Measurements from ENCODE around the gene OSGEP. TPM values are rescaled to one million over a fixed set of nuclear protein-coding genes. Genes with fewer than 3 reads are reported as not detected.
A peak's percentile ranks its signal among the peaks of the same experiment; 100 is the strongest.

Gene OSGEP
- total RNA-seq, 2 experiments from 2014 or later: 58.5 to 59.8 TPM

DNA sequence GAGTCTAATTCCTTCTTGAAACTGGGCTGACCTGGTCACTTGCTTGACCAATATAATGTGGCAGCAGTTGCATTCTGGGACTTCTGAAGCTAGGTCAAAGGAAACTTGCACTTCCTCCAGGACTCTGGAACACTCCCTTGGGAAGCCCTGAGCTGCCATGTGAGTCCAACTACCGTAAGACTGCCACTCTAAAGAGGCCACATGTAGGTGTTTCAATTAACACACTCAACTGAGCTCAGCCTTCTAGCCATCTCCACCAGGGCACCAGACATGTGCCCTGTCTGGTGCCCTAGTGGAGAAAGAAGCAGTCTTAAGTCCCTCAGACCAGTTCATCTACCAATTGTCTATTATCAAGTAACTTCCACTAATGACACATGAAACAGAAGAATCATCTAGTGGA, 35.2 kb downstream of the OSGEP start:
- Mint-ChIP-seq H3K36me3 (ENCODE audit: low read depth) (no peaks in the 10 kb centered on the region), H3K27me3 (no peaks in the 10 kb centered on the region), H3K9me3 (no peaks in the 10 kb centered on the region), H3K27ac (no peak overlapping the region), H3K4me3 (no peak overlapping the region), H3K4me1 (peaks cover 15% of the 10 kb centered on the region)
- POLR2A ChIA-PET: no interaction called here
- CTCF ChIA-PET: interaction anchor here (1.1 to 1.3 kb wide), 2 partner anchors 9 to 24 kb away, joined by 3 read pairs; no protein-coding TSS in a partner anchor
- DNase-seq: no peak

DNA sequence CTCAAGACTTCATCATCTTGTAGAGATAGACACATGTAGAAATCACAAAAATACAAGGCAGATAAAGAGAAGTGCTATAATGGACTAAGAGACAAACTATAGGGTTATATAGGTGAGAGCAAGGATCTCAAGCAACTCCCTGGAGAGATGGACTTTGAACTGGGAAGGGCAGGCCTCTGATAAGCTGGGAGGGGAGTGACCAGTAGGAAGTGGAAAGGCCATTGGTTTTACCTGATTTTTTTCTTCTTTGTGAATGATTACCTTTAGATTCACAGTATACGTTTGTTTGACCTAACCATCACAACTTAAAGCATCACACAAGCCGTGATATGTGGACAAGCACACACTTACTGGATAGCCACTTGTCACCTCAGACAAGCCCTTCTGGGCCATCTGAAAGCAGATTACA, 36.1 kb downstream of the OSGEP start:
- Mint-ChIP-seq H3K27me3 (no peaks in the 10 kb centered on the region), H3K4me3 (no peak overlapping the region)
- POLR2A ChIA-PET: no interaction called here

DNA sequence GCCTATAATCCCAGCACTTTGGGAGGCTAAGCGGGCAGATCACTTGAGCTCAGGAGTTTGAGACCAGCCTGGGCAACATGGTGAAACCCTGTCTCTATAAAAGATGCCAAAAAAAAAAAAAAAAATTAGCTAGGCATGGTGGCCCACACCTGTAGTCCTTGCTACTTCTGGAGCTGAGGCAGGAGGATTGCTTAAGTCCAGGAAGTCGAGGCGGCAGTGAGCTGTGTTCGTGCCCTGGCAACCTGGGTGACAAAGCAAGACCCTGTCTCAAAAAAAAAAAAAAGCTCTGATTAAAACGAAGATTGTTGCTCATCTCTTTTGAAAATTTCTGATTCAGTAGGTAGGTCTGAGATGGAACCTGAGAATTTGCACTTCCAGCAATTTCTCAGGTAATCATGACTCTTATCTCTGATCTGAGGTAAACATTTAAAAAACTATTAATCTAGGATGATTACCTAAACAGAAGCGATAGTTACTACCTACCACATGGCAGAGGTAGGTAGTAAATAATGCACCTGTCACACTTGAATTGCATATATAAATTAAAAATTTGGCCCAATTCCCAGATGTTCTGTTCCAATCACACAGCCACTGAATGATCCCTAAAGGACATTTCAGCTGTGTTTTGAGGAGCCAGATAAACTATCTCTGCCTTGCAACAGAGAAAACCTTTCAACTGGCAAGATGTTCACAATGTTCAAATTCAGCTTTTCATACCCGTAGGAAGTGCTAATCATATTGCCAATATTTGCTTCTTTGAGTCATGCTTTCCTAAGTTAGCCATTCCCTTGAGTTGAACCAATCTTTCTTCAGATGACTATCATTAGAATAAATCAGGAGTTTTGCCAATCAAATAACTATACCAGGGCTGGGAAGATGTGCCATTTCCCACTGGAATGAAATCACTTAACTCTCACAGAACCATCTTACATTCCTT, 37.1 kb downstream of the OSGEP start:
- POLR2A ChIA-PET: interaction anchor here (0.6 kb wide), 4 partner anchors 16 to 187 kb away, joined by 3 to 5 read pairs (median 3); partner anchors contain the start of gene PARP2
- Mint-ChIP-seq H3K4me1 (peaks cover 23% of the 10 kb centered on the region), H3K4me3 (no peak overlapping the region)

More for the DNA sequence above, 36.1 kb downstream of the OSGEP start:
- DNase-seq: no peak
- H3K36me3 Mint-ChIP-seq (ENCODE audit: low read depth): no peaks in the 10 kb centered on the region
- CTCF ChIA-PET: interaction anchor here (1.3 kb wide), 1 partner anchor 25 kb away, joined by 3 read pairs; no protein-coding TSS in a partner anchor
- H3K9me3 Mint-ChIP-seq: no peaks in the 10 kb centered on the region
- peaks cover 23% of the 10 kb centered on the region for H3K4me1 Mint-ChIP-seq
- no peak overlapping the region for H3K27ac Mint-ChIP-seq

DNA sequence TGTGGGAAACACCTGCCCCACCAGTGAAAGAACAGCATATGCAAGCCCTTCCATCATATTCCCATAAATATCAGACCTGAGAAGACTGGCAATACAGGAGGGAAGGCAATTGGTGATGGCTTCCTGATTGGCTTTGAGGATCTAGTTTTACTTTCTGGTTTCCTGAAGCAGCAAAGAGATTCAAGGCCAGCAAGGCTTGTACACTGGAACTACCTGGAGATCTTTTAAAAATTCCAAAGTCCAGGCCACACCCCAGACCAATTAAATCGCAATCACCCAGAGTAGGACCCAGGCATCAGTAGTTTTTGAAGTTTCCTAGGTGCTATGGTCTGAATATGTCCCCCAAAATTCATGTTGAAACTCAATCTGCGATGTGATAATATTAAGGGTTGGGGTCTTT, 38.4 kb downstream of the OSGEP start:
- DNase-seq: no peak
- Mint-ChIP-seq H3K27ac (no peak overlapping the region), H3K36me3 (ENCODE audit: low read depth) (no peaks in the 10 kb centered on the region), H3K27me3 (no peaks in the 10 kb centered on the region), H3K9me3 (no peaks in the 10 kb centered on the region), H3K4me3 (no peak overlapping the region), H3K4me1 (peaks cover 31% of the 10 kb centered on the region)
- CTCF ChIA-PET: interaction anchor here (0.6 to 2.2 kb wide), 18 partner anchors 8 to 197 kb away, joined by 3 to 10 read pairs (median 5); partner anchors contain the start of genes APEX1, KLHL33, OSGEP and PARP2
- POLR2A ChIA-PET: interaction anchor here (0.7 to 1.0 kb wide), 4 partner anchors 44 to 73 kb away, joined by 3 to 8 read pairs (median 6); partner anchors contain the start of gene PARP2

More for the DNA sequence above, 37.1 kb downstream of the OSGEP start:
- Mint-ChIP-seq H3K9me3 (no peaks in the 10 kb centered on the region), H3K27me3 (no peaks in the 10 kb centered on the region), H3K36me3 (ENCODE audit: low read depth) (no peaks in the 10 kb centered on the region), H3K27ac (no peak overlapping the region)
- CTCF ChIA-PET: interaction anchor here (0.5 to 1.3 kb wide), 5 partner anchors 11 to 893 kb away, joined by 3 to 4 read pairs (median 3); no protein-coding TSS in a partner anchor
- no peak for DNase-seq

DNA sequence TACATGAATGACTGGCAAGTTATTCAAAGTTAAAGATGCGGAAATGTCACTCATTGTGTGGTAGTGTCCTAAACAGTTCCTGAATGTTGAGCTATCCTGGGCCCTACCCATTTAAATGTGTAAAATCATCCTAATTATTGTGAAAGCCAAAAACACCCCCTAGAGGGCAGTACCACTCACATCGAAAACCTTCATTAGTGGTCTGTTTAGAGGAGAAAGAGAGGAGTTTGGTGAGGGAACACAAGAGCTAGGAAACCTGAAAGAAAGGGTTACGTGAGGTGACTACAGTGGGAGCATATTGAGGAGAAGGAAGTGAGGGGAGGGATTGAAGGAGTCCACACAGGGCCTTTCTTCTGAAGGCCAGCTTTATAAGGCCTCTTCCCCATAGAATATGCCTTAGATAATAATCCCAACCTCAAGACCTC, 38.8 kb downstream of the OSGEP start:
- ChIA-PET CTCF (interaction anchor here (0.6 to 2.2 kb wide), 24 partner anchors 9 to 458 kb away, joined by 3 to 10 read pairs (median 4); partner anchors contain the start of genes APEX1, KLHL33, OSGEP and PARP2), POLR2A (interaction anchor here (0.7 to 1.0 kb wide), 4 partner anchors 44 to 72 kb away, joined by 3 to 8 read pairs (median 6); partner anchors contain the start of gene PARP2)
- no peaks in the 10 kb centered on the region for H3K36me3 Mint-ChIP-seq (ENCODE audit: low read depth)
- no peak overlapping the region for H3K4me3 Mint-ChIP-seq
- H3K27me3 Mint-ChIP-seq: no peaks in the 10 kb centered on the region
- peak overlapping the region; percentile 54 for H3K27ac Mint-ChIP-seq
- no peaks in the 10 kb centered on the region for H3K9me3 Mint-ChIP-seq
- peaks cover 36% of the 10 kb centered on the region for H3K4me1 Mint-ChIP-seq
- DNase-seq: peak; percentile 60

DNA sequence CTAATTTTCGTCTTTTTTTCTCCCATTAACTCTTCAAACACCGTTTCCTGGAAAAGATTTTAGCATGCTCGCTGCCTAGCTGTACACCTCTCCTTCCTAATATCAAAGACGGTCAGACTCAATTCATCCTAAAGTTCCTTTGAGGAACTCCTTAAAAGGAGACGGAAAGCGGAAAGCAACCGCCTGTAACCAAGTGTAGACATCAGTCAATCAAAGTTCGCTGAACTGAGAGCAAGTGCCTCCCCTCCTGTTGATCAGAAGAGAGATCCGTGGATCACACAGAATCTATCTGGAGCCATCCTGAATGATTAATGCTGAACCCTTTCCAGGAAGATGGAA, 40.9 kb downstream of the OSGEP start:
- Mint-ChIP-seq H3K4me3 (peak overlapping the region; percentile 94), H3K9me3 (no peaks in the 10 kb centered on the region), H3K27me3 (no peaks in the 10 kb centered on the region), H3K27ac (peak overlapping the region; percentile 92), H3K36me3 (ENCODE audit: low read depth) (peaks cover 2% of the 10 kb centered on the region), H3K4me1 (peaks cover 44% of the 10 kb centered on the region)
- DNase-seq: peak; percentile 57
- ChIA-PET CTCF (interaction anchor here (1.1 to 1.5 kb wide), 5 partner anchors 9 to 194 kb away, joined by 3 to 6 read pairs (median 3); no protein-coding TSS in a partner anchor), POLR2A (interaction anchor here (2.2 kb wide), 1 partner anchor 71 kb away, joined by 9 read pairs; the partner anchor contains the start of gene PARP2)

DNA sequence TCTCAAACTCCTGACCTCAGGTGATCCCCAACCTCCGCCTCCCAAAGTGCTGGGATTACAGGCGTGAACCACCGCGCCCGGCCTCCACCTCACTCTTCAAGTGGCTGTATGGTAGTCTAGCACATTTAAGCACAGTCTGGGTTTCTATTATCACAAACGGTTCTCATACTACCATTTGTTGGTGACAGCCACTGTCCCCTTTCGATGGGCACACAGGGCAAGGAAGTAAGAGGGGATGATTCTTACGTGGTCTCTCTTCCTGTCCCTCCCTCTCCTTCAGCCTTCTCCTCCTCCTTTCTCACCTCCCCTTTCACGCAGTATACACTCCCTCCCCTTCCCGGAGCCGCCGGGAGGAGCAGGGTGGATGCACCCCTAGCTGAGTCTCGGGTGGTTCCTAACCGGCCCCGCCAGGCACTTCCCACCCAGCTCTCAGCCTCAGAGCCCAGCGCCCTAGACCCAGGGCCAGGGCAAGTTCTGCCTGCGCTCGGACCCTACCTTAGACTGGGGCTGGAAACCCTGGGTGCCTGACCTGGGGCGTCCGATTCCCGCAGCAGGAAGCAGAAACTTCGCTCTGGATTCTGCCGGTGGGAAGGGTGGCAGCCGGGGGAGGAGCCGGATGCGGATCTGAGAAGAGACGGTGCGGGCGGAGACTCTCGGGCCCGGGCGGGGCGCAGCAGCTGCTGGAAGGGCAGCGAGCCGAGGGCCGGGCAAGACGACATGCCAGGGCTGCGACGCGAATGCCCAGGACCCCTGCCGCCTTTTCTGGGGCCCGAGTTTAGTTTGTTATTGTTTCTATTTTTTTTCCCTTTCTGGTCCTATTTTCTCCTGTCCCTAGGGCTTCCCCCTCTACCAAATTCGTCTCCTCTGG, 41.5 kb downstream of the OSGEP start, which contains the start of gene TEP1:
TEP1 (minus strand) TSS at position 626 of the 868 bp plus-strand sequence. CDS start 5,062 bp downstream, outside the sequence.
- Mint-ChIP-seq H3K27me3 (no peaks in the 10 kb centered on the region), H3K9me3 (no peaks in the 10 kb centered on the region), H3K36me3 (ENCODE audit: low read depth) (peaks cover 4% of the 10 kb centered on the region), H3K4me1 (peaks cover 47% of the 10 kb centered on the region), H3K4me3 (peak within 1 kb of the TSS; percentile 94), H3K27ac (peak within 1 kb of the TSS; percentile 92)
- ChIA-PET POLR2A (interaction anchor here (0.6 to 2.2 kb wide), 2 partner anchors 42 to 70 kb away, joined by 3 to 9 read pairs; partner anchors contain the start of genes APEX1, OSGEP and PARP2), CTCF (interaction anchor here (1.1 to 1.5 kb wide), 3 partner anchors 10 to 14 kb away, joined by 3 to 6 read pairs (median 3); no protein-coding TSS in a partner anchor)
- peak; percentile 78 for DNase-seq

DNA sequence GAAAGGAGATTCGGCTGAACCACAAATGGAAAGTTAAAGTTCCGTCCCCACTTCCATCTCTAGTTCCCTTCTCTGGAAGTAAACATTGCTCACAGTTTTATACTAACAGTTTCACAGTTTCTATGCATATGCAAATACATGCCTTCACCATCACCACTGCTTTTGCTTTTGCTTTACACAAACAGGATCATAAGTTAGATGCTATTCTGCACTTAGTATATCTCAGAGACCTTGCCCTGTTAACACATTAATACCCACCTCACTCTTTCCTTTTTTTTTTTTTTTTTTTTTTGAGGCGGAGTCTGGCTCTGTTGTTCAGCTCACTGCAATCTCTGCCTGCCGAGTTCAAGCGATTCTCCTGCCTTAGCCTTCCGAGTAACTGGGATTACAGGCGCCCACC, 42.2 kb downstream of the OSGEP start:
- ChIA-PET CTCF (interaction anchor here (1.4 to 1.5 kb wide), 2 partner anchors 10 to 15 kb away, joined by 3 to 6 read pairs; no protein-coding TSS in a partner anchor), POLR2A (interaction anchor here (2.2 kb wide), 1 partner anchor 69 kb away, joined by 9 read pairs; the partner anchor contains the start of gene PARP2)
- H3K9me3 Mint-ChIP-seq: no peaks in the 10 kb centered on the region
- peaks cover 45% of the 10 kb centered on the region for H3K4me1 Mint-ChIP-seq
- H3K27me3 Mint-ChIP-seq: no peaks in the 10 kb centered on the region
- peak; percentile 16 for DNase-seq
- H3K27ac Mint-ChIP-seq: peak overlapping the region; percentile 92
- H3K36me3 Mint-ChIP-seq (ENCODE audit: low read depth): peaks cover 11% of the 10 kb centered on the region
- peak overlapping the region; percentile 94 for H3K4me3 Mint-ChIP-seq

DNA sequence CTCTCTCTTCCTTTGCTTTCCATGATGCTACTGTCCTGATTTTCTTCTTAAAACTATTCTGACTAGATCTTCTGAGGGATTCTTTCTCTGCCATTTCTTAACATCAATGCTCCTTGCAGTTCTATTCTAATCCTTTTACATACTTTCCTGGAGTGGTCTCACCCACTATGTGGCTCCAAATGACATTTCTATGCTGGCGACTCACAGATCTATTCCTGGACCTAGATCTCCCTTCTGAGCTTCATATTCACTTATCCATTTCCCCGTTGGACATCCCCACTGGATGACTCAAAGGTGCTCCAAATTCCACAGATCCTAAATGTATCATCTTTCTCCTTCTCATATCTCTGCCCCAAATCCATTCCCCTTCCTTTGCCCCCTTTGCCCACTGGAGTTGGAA, 45.4 kb downstream of the OSGEP start:
- peaks cover 45% of the 10 kb centered on the region for H3K4me1 Mint-ChIP-seq

DNA sequence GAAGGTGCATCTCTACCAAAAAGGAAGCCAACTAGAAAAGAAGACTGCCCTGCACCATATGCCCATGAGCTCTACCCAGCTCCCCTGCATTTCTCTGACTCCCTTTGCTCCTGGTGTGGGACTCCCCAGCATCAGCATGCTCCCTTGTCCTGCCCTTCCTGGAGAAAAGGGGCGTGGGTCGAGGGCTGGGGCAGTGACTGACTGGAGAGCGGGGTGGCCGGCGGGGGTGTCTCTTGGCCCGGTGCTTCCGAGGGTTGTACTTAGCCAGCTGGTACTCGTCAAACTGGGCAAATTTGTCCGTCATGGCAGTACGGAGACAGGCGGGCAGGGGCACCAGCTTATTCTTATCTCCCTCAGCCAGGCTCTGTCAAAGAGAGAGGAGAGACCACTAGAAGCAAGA, 51.1 kb downstream of the OSGEP start:
- H3K4me1 Mint-ChIP-seq: peaks cover 34% of the 10 kb centered on the region

More for the DNA sequence above, 45.4 kb downstream of the OSGEP start:
- ChIA-PET CTCF (interaction anchor here (0.6 to 1.2 kb wide), 3 partner anchors 8 to 68 kb away, joined by 3 to 4 read pairs (median 3); no protein-coding TSS in a partner anchor), POLR2A (no interaction called here)
- no peak for DNase-seq
- Mint-ChIP-seq H3K27me3 (no peaks in the 10 kb centered on the region), H3K27ac (no peak overlapping the region), H3K9me3 (no peaks in the 10 kb centered on the region), H3K36me3 (ENCODE audit: low read depth) (peaks cover 35% of the 10 kb centered on the region), H3K4me3 (no peak overlapping the region)

DNA sequence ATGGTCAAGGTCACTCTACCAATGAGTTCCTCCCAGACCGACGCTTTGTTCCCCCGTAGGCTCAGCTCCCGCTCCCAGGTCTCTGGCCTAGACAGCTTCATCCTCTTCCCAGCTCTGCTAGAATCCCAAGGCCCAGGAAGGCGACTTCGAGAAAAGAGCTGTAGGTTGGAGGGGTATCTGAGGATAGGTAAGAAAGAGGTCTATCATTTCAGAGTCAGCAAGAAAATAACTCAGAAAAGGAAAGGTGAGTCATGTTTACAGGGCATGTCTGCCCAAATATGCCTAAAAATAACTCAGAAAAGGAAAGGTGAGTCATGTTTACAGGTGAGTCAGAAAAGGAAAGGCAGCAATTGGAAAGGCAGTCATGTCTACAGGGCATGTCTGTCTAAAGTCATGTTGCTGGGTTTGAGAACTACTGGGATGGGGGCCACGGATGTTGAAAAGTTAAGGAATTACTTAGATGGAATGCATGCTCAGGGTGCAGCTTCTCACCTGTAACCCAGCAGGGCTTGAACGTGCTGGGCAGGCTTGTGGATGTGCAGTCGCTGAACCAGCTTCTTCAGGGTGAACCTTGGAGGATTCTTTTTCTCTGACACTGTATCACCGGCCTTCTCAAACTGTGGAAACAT, 53.5 kb downstream of the OSGEP start:
- CTCF ChIA-PET: interaction anchor here (1.3 to 2.2 kb wide), 3 partner anchors 9 to 17 kb away, joined by 4 to 7 read pairs (median 6); no protein-coding TSS in a partner anchor
- no peak for DNase-seq
- Mint-ChIP-seq H3K27me3 (no peaks in the 10 kb centered on the region), H3K4me1 (peaks cover 22% of the 10 kb centered on the region), H3K9me3 (no peaks in the 10 kb centered on the region), H3K36me3 (ENCODE audit: low read depth) (peaks cover 55% of the 10 kb centered on the region), H3K27ac (peak overlapping the region; percentile 7), H3K4me3 (no peak overlapping the region)
- POLR2A ChIA-PET: no interaction called here

More for the DNA sequence above, 51.1 kb downstream of the OSGEP start:
- Mint-ChIP-seq H3K9me3 (no peaks in the 10 kb centered on the region), H3K4me3 (no peak overlapping the region), H3K27ac (no peak overlapping the region), H3K27me3 (no peaks in the 10 kb centered on the region), H3K36me3 (ENCODE audit: low read depth) (peaks cover 67% of the 10 kb centered on the region)
- no peak for DNase-seq
- ChIA-PET CTCF (interaction anchor here (0.8 to 1.0 kb wide), 3 partner anchors 12 to 31 kb away, joined by 3 to 4 read pairs (median 3); no protein-coding TSS in a partner anchor), POLR2A (no interaction called here)

All from activated CD4-positive, alpha-beta T cell treated with anti-CD3 and anti-CD28 coated beads, Interleukin-2, amount 10 ng/mL, durations not matched to agents 7 days and 5 days (primary cell).